Neutrophil (primary cell): Measurements from ENCODE around the gene RPS19.
"Not testable (repeated sequence)": the region's sequence is repeated elsewhere in the genome, so short reads cannot be mapped to it uniquely, and the experiment has no call there.

Source experiments
- H3K27ac ChIP-seq: fragments of 200-600 bp; sonication (generic); 2 replicates; pipeline ENCODE4 v1.5.1; 2016; ENCODE audit warnings: mild to moderate bottlenecking, moderate library complexity
- H3K27me3 ChIP-seq: fragments of 200-600 bp; sonication (generic); 2 replicates; pipeline ENCODE4 v1.6.0; 2016; ENCODE audit warnings: mild to moderate bottlenecking
- H3K36me3 ChIP-seq: fragments of 200-600 bp; sonication (generic); 2 replicates; pipeline ENCODE4 v1.5.1; 2017
- H3K4me1 ChIP-seq, 2 experiments: fragments of 200-600 bp in 1 of 2; sonication (generic) in 1 of 2; 1 replicate in 1 of 2; 2 replicates in 1 of 2; pipeline versions ENCODE4 v1.5.1 to v1.6.1; 2013 to 2016; ENCODE audit warnings: low read depth in 1 of 2, low read length in 1 of 2, mild to moderate bottlenecking in 1 of 2, moderate library complexity in 1 of 2; ENCODE audit not compliant: control insufficient read depth in 1 of 2, insufficient read depth in 1 of 2
- H3K4me3 ChIP-seq, 2 experiments: fragments of 200-600 bp in 1 of 2; sonication (generic) in 1 of 2; 1 replicate in 1 of 2; 2 replicates in 1 of 2; pipeline ENCODE4 v1.5.1; 2013 to 2016; ENCODE audit warnings: low read depth in 1 of 2, low read length in 1 of 2, mild to moderate bottlenecking in 1 of 2, moderate library complexity in 1 of 2
- H3K9me3 ChIP-seq: fragments of 200-600 bp; sonication (generic); 2 replicates; pipeline ENCODE4 v1.5.1; 2016
- TF ChIP-seq, protein P1 (sequence below): fragments of 200-600 bp; sonication (generic); IDR thresholded peaks from 2 replicates; pipeline ENCODE4 v1.5.1; 2016; ENCODE audit warnings: antibody characterized with exemption

The RPS19 gene

DNA sequence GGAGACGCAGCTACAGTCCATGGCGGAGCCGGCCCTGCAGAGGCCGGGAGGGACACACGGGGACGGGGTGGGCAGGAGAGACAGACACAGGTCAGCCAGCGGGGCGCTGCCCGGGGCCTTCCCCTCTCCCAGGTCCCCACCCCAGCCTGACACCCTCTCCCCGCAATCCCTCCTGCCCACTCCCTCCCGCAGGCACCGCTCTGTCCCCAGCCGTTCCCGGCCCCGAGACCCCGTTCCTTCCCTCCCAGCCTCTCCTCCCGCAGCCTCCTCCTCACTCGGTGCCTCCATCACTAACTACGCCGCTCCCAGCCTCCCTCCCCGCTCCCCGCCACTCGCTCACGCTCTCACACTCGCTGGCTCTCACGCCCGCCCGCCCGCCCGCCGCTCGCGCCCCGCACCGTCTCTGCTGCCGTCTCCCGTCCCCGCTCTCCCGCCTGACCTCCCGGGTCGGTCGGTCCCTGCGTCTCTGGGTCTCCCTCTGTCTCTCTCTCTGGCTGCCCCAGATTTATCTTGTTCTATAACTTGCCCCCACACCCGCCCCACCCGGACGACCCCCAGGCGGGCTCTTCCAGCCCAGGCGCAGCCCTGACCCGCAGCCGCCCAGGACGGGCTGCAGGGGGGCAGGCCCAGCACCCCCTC is 53.0 kb downstream of the RPS19 start:
- peaks cover 15% of the 10 kb centered on the region for H3K36me3 ChIP-seq
- peaks cover 76% of the 10 kb centered on the region for H3K27me3 ChIP-seq
- no peaks in the 10 kb centered on the region for H3K4me1 ChIP-seq
- H3K9me3 ChIP-seq: no peaks in the 10 kb centered on the region
- H3K27ac ChIP-seq: no peak overlapping the region
- TF ChIP-seq, protein P1, sequence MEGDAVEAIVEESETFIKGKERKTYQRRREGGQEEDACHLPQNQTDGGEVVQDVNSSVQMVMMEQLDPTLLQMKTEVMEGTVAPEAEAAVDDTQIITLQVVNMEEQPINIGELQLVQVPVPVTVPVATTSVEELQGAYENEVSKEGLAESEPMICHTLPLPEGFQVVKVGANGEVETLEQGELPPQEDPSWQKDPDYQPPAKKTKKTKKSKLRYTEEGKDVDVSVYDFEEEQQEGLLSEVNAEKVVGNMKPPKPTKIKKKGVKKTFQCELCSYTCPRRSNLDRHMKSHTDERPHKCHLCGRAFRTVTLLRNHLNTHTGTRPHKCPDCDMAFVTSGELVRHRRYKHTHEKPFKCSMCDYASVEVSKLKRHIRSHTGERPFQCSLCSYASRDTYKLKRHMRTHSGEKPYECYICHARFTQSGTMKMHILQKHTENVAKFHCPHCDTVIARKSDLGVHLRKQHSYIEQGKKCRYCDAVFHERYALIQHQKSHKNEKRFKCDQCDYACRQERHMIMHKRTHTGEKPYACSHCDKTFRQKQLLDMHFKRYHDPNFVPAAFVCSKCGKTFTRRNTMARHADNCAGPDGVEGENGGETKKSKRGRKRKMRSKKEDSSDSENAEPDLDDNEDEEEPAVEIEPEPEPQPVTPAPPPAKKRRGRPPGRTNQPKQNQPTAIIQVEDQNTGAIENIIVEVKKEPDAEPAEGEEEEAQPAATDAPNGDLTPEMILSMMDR: no peak
- H3K4me3 ChIP-seq: no peak overlapping the region

DNA sequence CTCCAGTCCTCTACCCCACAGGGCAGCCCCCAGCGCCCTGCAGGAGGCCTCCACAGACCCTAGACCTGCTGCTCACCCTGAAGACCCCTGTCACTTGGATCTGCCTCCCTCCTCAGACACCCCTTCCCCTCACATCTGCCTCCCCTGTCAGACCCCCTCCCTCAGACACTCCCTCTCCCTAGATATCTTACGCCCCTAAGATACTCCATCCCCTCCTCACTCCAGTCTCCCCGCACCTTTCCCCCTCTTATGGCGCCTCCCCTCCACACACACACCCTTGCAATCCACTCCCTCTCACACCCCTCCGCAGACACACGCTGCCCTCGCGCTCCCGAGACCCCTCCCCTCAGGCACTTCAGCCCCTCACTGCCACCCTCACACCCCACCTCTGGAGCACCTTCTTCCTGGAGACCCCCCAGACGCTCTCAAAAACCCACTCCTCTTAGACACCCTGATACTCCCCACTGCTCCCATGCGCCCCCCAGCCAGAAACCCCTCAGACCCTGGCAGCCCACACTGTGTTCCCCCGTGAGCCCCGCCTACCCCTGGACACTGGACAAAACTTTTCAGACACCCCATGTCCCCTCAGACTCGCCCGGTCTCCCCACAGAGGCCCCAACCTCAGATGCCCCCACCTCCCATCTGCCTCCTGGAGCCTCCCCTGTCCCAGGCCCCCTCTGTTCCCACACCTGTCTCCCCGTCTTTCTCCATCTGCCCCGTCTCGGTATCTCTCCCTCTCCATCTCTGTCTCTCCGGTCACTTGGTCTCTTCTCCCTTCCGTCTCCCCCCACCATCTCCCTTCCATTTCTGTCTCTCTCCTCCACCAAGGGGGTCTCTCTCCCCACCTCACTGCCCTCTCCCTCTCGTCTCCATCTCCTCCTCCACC is 53.7 kb downstream of the RPS19 start:
- TF ChIP-seq, protein P1: no peak
- peaks cover 8% of the 10 kb centered on the region for H3K36me3 ChIP-seq
- no peaks in the 10 kb centered on the region for H3K4me1 ChIP-seq
- no peaks in the 10 kb centered on the region for H3K9me3 ChIP-seq
- no peak overlapping the region for H3K27ac ChIP-seq
- peaks cover 84% of the 10 kb centered on the region for H3K27me3 ChIP-seq
- H3K4me3 ChIP-seq: no peak overlapping the region

DNA sequence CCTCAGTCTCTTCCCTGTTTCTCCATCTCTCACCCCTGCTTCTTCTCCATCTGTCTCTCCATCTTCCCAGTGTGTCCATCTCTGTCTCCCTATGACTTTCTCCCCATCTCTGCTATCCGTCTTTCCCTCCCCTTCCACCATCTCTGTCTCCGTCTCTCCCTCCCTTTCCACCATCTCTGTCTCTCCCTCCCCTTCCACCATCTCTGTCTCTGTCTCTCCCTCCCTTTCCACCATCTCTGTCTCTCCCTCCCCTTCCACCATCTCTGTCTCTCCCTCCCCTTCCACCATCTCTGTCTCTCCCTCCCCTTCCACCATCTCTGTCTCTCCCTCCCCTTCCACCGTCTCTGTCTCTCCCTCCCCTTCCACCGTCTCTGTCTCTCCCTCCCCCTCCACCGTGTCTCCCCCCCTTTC is 54.4 kb downstream of the RPS19 start:
- H3K27ac ChIP-seq, H3K36me3 ChIP-seq, H3K9me3 ChIP-seq, H3K4me1 ChIP-seq, H3K4me3 ChIP-seq: not testable (repeated sequence)
- H3K27me3 ChIP-seq: peaks cover 90% of the 10 kb centered on the region

- Histone ChIP-seq H3K36me3 (no peaks in the 10 kb centered on the region), H3K9me3 (no peaks in the 10 kb centered on the region), H3K27me3 (peaks cover 98% of the 10 kb centered on the region), H3K4me1 (no peaks in the 10 kb centered on the region), H3K4me3 (no peak overlapping the region), H3K27ac (no peak overlapping the region)
- TF ChIP-seq, protein P1: no peak
These were observed 55.1 kb downstream of the RPS19 start for GRCh38 chr19:41915021-41915775.

DNA sequence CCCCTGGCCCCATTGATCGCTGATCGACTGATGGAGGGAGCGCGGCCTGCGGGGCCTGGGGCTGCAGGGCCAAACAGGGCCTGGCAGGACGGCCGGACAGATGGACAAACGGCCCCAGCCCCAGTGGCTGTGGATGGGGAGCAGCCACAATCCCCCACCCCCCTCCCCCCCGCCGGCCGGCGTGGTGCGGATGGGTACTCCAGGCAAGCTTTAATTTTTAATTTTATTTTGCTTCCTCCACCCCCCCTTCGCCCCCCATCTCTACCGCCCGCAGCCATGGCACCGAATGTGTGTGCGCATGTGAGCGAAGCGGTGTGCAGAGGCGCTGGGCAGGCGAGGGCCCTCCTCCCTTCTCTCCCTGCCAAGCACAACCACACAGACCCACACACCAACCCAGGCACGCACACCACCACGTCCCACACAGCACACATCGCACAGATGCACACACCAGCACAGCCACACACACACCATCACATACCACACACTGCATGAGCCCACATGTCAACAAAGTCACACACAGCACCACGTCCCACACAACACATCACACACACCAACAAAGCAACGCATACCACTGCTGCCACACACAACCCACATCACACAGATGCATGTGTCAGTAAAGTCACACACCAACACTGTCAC is 55.8 kb downstream of the RPS19 start:
- no peaks in the 10 kb centered on the region for H3K36me3 ChIP-seq
- no peaks in the 10 kb centered on the region for H3K4me1 ChIP-seq
- no peaks in the 10 kb centered on the region for H3K9me3 ChIP-seq
- H3K27me3 ChIP-seq: peaks cover 100% of the 10 kb centered on the region
- no peak overlapping the region for H3K4me3 ChIP-seq
- H3K27ac ChIP-seq: no peak overlapping the region
- TF ChIP-seq, protein P1: no peak
